MCF 10A (cell line): ENCODE results near the gene CSAD. TPM values are rescaled to one million over a fixed set of nuclear protein-coding genes. Genes with fewer than 3 reads are reported as not detected.

Experiments
- BruUV-seq: library from RNA; stranded (reverse); fragments of 400-500 nt; replicated peaks from 2 replicates; lab custom pipeline; 2021; lab: Mats Ljungman, UMichigan
- CTCF ChIA-PET: fragments of 300-600 bp; sonication (Branson Sonifier 250); formaldehyde crosslinking; extraction: SDS; loops from one replicate; lab custom pipeline; 2021; ENCODE audit warnings: antibody characterized with exemption, inconsistent platforms; lab: Yijun Ruan, JAX
- POLR2A ChIA-PET: fragments of 300-600, 350-650 bp; sonication (Branson Sonifier 250); formaldehyde crosslinking; extraction: SDS; loops from one replicate; lab custom pipeline; 2020; ENCODE audit warnings: antibody characterized with exemption, inconsistent platforms; lab: Yijun Ruan, JAX
- DNase-seq: peaks from one replicate; pipeline ENCODE4 v3.0.0-alpha.2; 2018; ENCODE audit not compliant: unreplicated experiment
- H3K27ac Mint-ChIP-seq: one replicate; pipeline ENCODE4 v1.8.0; 2022; ENCODE audit warnings: mild to moderate bottlenecking, low read depth, mixed read lengths; ENCODE audit not compliant: unreplicated experiment
- H3K27me3 Mint-ChIP-seq: one replicate; pipeline ENCODE4 v1.8.0; 2022; ENCODE audit warnings: mixed read lengths; ENCODE audit not compliant: insufficient read depth, unreplicated experiment
- H3K36me3 Mint-ChIP-seq: one replicate; pipeline ENCODE4 v1.8.0; 2022; ENCODE audit warnings: mild to moderate bottlenecking, moderate library complexity, mixed read lengths; ENCODE audit not compliant: insufficient read depth, unreplicated experiment
- H3K4me1 Mint-ChIP-seq: one replicate; pipeline ENCODE4 v1.8.0; 2022; ENCODE audit warnings: mixed read lengths; ENCODE audit not compliant: insufficient read depth, unreplicated experiment
- H3K4me3 Mint-ChIP-seq: one replicate; pipeline ENCODE4 v1.8.0; 2022; ENCODE audit warnings: mild to moderate bottlenecking, moderate library complexity, mixed read lengths; ENCODE audit not compliant: unreplicated experiment
- H3K9me3 Mint-ChIP-seq: one replicate; pipeline ENCODE4 v1.8.0; 2022; ENCODE audit warnings: mixed read lengths; ENCODE audit not compliant: unreplicated experiment
- intact Hi-C: fragments of 100-400 bp; cut with micrococcal nuclease; formaldehyde crosslinking; loops from 2 replicates; pipeline ENCODE4 v1.14.1; 2022
- total RNA-seq: library from RNA; stranded (reverse); gene quantifications from 2 replicates; pipeline ENCODE4 v1.2.3, GENCODE V29; 2022
- TF ChIP-seq, protein P1 (sequence below): fragments of 200-600 bp; IDR thresholded peaks from one replicate; pipeline ENCODE4 v1.8.0; 2022; ENCODE audit warnings: antibody characterized with exemption, mild to moderate bottlenecking; ENCODE audit not compliant: unreplicated experiment

Gene CSAD
- total RNA-seq, 1 experiment from 2014 or later = 22.7 TPM

DNA sequence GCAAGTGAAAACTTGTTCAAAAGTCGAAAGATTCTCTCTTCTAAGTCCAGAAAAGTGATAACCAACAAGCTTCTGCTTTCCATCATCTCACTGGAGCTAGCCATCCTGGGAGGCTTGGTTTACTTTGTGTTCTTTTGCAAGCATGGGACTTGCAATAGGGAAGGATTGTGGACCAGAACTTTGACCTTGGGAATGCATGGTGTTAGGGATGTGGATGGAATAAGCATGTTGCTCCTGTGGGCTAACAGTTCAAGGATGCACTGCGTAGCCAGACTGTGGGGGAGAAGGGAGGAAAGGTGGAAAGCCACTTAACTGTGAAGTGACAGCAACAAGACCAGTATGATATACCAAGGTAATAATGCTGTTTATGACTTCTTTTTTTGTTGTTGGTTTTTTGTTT lies 48.9 kb downstream of the CSAD start:
- Mint-ChIP-seq H3K27me3 (peaks cover 36% of the 10 kb centered on the region), H3K27ac (no peak overlapping the region), H3K9me3 (no peaks in the 10 kb centered on the region), H3K36me3 (no peaks in the 10 kb centered on the region), H3K4me3 (no peak overlapping the region), H3K4me1 (no peaks in the 10 kb centered on the region)
- CTCF ChIA-PET = interaction anchor here (1.2 kb wide), 1 partner anchor 27 kb away, joined by 4 read pairs; no protein-coding TSS in a partner anchor
- intact Hi-C loops = no loop called here
- TF ChIP-seq, protein P1, sequence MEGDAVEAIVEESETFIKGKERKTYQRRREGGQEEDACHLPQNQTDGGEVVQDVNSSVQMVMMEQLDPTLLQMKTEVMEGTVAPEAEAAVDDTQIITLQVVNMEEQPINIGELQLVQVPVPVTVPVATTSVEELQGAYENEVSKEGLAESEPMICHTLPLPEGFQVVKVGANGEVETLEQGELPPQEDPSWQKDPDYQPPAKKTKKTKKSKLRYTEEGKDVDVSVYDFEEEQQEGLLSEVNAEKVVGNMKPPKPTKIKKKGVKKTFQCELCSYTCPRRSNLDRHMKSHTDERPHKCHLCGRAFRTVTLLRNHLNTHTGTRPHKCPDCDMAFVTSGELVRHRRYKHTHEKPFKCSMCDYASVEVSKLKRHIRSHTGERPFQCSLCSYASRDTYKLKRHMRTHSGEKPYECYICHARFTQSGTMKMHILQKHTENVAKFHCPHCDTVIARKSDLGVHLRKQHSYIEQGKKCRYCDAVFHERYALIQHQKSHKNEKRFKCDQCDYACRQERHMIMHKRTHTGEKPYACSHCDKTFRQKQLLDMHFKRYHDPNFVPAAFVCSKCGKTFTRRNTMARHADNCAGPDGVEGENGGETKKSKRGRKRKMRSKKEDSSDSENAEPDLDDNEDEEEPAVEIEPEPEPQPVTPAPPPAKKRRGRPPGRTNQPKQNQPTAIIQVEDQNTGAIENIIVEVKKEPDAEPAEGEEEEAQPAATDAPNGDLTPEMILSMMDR = no peak
- DNase-seq = no peak
- no TSS peak for BruUV-seq
- POLR2A ChIA-PET = interaction anchor here (0.6 kb wide), 1 partner anchor 11 kb away, joined by 3 read pairs; no protein-coding TSS in a partner anchor

DNA sequence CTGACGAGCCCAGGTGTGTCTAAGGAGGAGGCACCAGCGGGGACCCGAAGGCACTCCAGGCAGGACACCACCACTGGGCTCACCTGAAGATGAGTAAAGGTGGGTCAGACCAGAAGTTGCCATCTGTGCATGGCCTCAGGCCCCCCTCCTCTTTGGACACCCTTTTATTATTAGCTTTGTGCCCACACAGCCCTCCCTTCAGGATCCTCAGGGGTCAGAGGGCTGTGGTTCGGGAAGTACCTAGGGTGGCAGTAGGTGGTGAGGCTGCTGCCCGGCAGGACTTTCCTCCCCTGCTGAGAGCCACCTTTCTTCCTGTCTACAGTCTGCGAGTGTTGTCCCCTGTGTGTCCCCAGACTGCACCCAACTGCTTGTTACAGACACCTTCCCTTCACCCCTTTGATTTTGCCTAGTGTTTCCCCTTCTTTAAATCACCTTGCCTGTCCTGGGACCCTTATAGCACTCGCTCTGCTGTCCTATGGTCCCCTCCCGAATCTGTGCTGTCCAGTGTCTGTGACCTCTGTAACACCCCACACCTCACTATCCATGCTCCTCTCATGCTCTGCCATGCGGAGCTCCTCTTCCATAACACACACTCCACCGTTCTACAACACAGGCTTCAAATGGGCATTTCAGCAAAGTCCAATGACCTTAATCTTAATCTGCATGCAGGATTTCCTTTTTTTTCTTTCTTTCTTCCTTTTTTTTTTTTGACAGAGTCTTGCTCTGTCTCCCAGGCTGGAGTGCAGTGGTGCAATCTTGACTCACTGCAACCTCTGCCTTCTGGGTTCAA lies 51.8 kb downstream of the CSAD start:
- POLR2A ChIA-PET = interaction anchor here (0.6 kb wide), 1 partner anchor 14 kb away, joined by 4 read pairs; no protein-coding TSS in a partner anchor
- CTCF ChIA-PET = interaction anchor here (0.6 to 0.7 kb wide), 2 partner anchors 49 to 62 kb away, joined by 3 to 4 read pairs; partner anchors contain the start of gene SPRYD3

DNA sequence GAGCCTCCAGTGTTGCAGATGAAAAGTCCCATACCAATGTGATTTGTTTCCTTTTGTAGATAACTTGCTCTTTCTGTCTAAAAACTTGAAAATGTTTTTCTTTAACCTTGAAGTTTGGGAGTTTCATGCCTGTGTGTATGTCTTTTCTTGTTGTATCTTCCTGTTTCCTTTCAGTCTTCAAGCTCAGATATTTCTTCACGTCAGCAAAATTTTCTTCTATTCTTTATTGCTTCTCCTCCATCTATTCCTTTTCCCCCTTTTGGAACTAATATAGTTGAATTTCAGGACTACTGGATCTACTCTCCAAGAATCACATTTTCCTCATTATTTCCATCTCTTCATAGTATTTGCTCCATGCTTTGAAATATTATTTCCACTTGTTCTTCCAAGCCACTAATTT lies 53.6 kb downstream of the CSAD start:
- ChIA-PET POLR2A (no interaction called here), CTCF (no interaction called here)
- intact Hi-C loops = no loop called here
- Mint-ChIP-seq H3K4me1 (no peaks in the 10 kb centered on the region), H3K27me3 (peaks cover 38% of the 10 kb centered on the region), H3K9me3 (no peaks in the 10 kb centered on the region), H3K4me3 (no peak overlapping the region), H3K27ac (no peak overlapping the region), H3K36me3 (no peaks in the 10 kb centered on the region)
- DNase-seq = no peak
- no TSS peak for BruUV-seq
- TF ChIP-seq, protein P1 = no peak

More for the DNA sequence above, 51.8 kb downstream of the CSAD start:
- H3K27me3 Mint-ChIP-seq = peaks cover 38% of the 10 kb centered on the region
- TF ChIP-seq, protein P1 = no peak
- H3K4me3 Mint-ChIP-seq = no peak overlapping the region
- H3K27ac Mint-ChIP-seq = no peak overlapping the region
- BruUV-seq = no TSS peak
- intact Hi-C loops = no loop called here
- H3K9me3 Mint-ChIP-seq = no peaks in the 10 kb centered on the region
- DNase-seq = no peak
- H3K4me1 Mint-ChIP-seq = no peaks in the 10 kb centered on the region
- H3K36me3 Mint-ChIP-seq = no peaks in the 10 kb centered on the region

DNA sequence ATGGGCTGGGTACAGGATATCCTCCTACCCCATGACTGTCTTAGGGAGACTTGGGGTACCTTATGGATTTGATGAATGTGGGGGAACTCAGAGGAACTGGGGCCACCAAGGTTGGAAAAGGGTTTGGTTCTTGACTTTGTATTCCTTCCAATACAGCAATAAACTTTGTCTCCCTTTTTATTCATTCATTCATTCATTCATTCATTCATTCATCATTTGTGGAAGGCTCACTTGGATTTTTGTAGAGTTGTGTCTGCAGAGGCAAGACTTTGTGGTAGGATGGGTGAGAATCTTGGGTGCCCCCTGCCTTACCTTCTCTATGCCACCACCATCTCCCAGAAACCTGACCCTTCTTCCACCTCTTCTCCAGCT lies 56.4 kb downstream of the CSAD start:
- Mint-ChIP-seq H3K27ac (no peak overlapping the region), H3K27me3 (peaks cover 27% of the 10 kb centered on the region), H3K4me3 (no peak overlapping the region), H3K36me3 (no peaks in the 10 kb centered on the region), H3K4me1 (no peaks in the 10 kb centered on the region), H3K9me3 (no peaks in the 10 kb centered on the region)
- ChIA-PET CTCF (no interaction called here), POLR2A (no interaction called here)
- intact Hi-C loops = no loop called here
- no peak for DNase-seq
- TF ChIP-seq, protein P1 = no peak
- no TSS peak for BruUV-seq
